HCT116 (cell line): ENCODE data around the gene SLC41A2. TPM values are rescaled to one million over a fixed set of nuclear protein-coding genes. Genes with fewer than 3 reads are reported as not detected.

Source experiments
- ATAC-seq: fragments of 200-7000 bp; cut with Tn5 transposase; 2 replicates; pipeline ENCODE4 v1.9.1; 2020; ENCODE audit warnings: mild to moderate bottlenecking, moderate library complexity
- BruUV-seq: library from RNA; stranded (reverse); fragments of 400-500 nt; replicated peaks from 2 replicates; lab custom pipeline; 2021; lab: Mats Ljungman, UMichigan
- CTCF ChIA-PET: fragments of 300-600 bp; sonication (Branson Sonifier 250); formaldehyde crosslinking; loops from one replicate; lab custom pipeline; 2021; ENCODE audit warnings: antibody characterized with exemption; lab: Charles Lee
- POLR2A ChIA-PET: fragments of 300-600, 350-600 bp; sonication (Branson Sonifier 250); formaldehyde crosslinking; loops from one replicate; lab custom pipeline; 2021; ENCODE audit warnings: antibody characterized with exemption; lab: Charles Lee
- RAD21 ChIA-PET, 2 experiments: fragments of 300-600 bp; sonication (Branson Sonifier 250); formaldehyde crosslinking; loops; one replicate each; lab custom pipeline; 2023; ENCODE audit warnings: low total read pairs in 2 of 2; ENCODE audit not compliant: uncharacterized antibody in 2 of 2, unreplicated experiment in 2 of 2, low non-redundant PET in 1 of 2; lab: Charles Lee
- DNase-seq: peaks from one replicate; pipeline ENCODE4 v3.0.0-alpha.2; 2010; ENCODE audit warnings: low read depth, low spot score
- H2AFZ ChIP-seq: fragments of 200-600 bp; shearing (Covaris generic), sonication (generic); 2 replicates; pipeline ENCODE4 v1.6.1; 2017; ENCODE audit warnings: low read depth, mixed run types, mixed read lengths, antibody characterized with exemption, low read length; ENCODE audit not compliant: poor library complexity, severe bottlenecking
- H3K27ac ChIP-seq: 2 replicates; pipeline ENCODE4 v1.5.1; 2012; ENCODE audit warnings: low read depth, low read length
- H3K27me3 ChIP-seq: fragments of 200-600 bp; sonication (generic); 2 replicates; pipeline ENCODE4 v1.6.1; 2016; ENCODE audit warnings: mixed run types, low read length, mixed read lengths; ENCODE audit not compliant: insufficient read depth
- H3K36me3 ChIP-seq, 2 experiments: fragments of 200-500 bp in 1 of 2; fragments of 200-600 bp in 1 of 2; sonication (Bioruptor generic) in 1 of 2; sonication (generic) in 1 of 2; 2 replicates each; pipeline versions ENCODE4 v1.5.1 to v1.6.1; 2014 to 2016; ENCODE audit warnings: low read length in 2 of 2, inconsistent platforms in 1 of 2, mixed read lengths in 1 of 2, mixed run types in 1 of 2; ENCODE audit not compliant: insufficient read depth in 2 of 2, control insufficient read depth in 1 of 2
- H3K4me1 ChIP-seq, 2 experiments: fragments of 200-600 bp in 1 of 2; sonication (generic) in 1 of 2; 2 replicates each; pipeline versions ENCODE4 v1.5.1 to v1.6.1; 2012 to 2017; ENCODE audit warnings: low read length in 2 of 2, inconsistent platforms in 1 of 2, mild to moderate bottlenecking in 1 of 2, mixed read lengths in 1 of 2, mixed run types in 1 of 2, moderate library complexity in 1 of 2; ENCODE audit not compliant: insufficient read depth in 2 of 2, control insufficient read depth in 1 of 2
- H3K4me2 ChIP-seq: fragments of 200-600 bp; sonication (generic); 2 replicates; pipeline ENCODE4 v1.6.1; 2017; ENCODE audit warnings: mixed run types, low read length, mixed read lengths
- H3K4me3 ChIP-seq, 2 experiments: fragments of 200-600 bp in 1 of 2; sonication (generic) in 1 of 2; replicated peaks in 1 of 2; 2 replicates each; pipeline ENCODE4 v1.5.1; 2011 to 2016; ENCODE audit warnings: low read length in 2 of 2, control low read depth in 1 of 2, low read depth in 1 of 2, mild to moderate bottlenecking in 1 of 2, mixed read lengths in 1 of 2, mixed run types in 1 of 2
- H3K79me2 ChIP-seq: fragments of 200-600 bp; sonication (generic); 2 replicates; pipeline ENCODE4 v1.6.1; 2017; ENCODE audit warnings: mild to moderate bottlenecking, mixed run types, low read length, moderate library complexity, mixed read lengths; ENCODE audit not compliant: insufficient read depth
- H3K9ac ChIP-seq: fragments of 200-600 bp; sonication (generic); 2 replicates; pipeline ENCODE4 v1.6.1; 2016; ENCODE audit warnings: low read length, mixed read lengths
- H3K9me2 ChIP-seq: fragments of 200-600 bp; sonication (generic), shearing (Covaris generic); 2 replicates; pipeline ENCODE4 v1.6.1; 2017; ENCODE audit warnings: mixed run types, mild to moderate bottlenecking, moderate library complexity; ENCODE audit not compliant: insufficient read depth
- H3K9me3 ChIP-seq, 2 experiments: fragments of 200-500 bp in 1 of 2; fragments of 200-600 bp in 1 of 2; sonication (Bioruptor generic) in 1 of 2; sonication (generic) in 1 of 2; 2 replicates each; pipeline ENCODE4 v1.6.1; 2014 to 2017; ENCODE audit warnings: low read length in 2 of 2, mixed read lengths in 2 of 2, inconsistent platforms in 1 of 2, low read depth in 1 of 2, mild to moderate bottlenecking in 1 of 2, mixed run types in 1 of 2, moderate library complexity in 1 of 2; ENCODE audit not compliant: control insufficient read depth in 1 of 2, insufficient read depth in 1 of 2
- H4K20me1 ChIP-seq: fragments of 200-600 bp; sonication (generic), shearing (Covaris generic); 2 replicates; pipeline ENCODE4 v1.6.1; 2017; ENCODE audit warnings: mixed run types, mild to moderate bottlenecking, moderate library complexity; ENCODE audit not compliant: insufficient read depth
- ATF3 ChIP-seq: IDR thresholded peaks from 2 replicates; pipeline ENCODE4 v1.6.1; 2012
- CBX3 ChIP-seq: IDR thresholded peaks from 2 replicates; pipeline ENCODE4 v1.6.1; 2012; ENCODE audit warnings: low read depth
- CEBPB ChIP-seq: IDR thresholded peaks from 2 replicates; pipeline ENCODE4 v1.6.1; 2012; ENCODE audit warnings: low read depth
- CTCF ChIP-seq, 3 experiments: fragments of 200-600 bp in 1 of 3; sonication (generic) in 1 of 3; IDR thresholded peaks in 2 of 3; conservative IDR thresholded peaks in 1 of 3; 2 replicates each; pipeline ENCODE4 v1.5.1; 2012 to 2017; ENCODE audit warnings: low read depth in 2 of 3, low read length in 2 of 3, antibody characterized with exemption in 1 of 3, borderline replicate concordance in 1 of 3, control low read depth in 1 of 3, mild to moderate bottlenecking in 1 of 3, mixed read lengths in 1 of 3, mixed run types in 1 of 3, moderate library complexity in 1 of 3; ENCODE audit not compliant: insufficient read depth in 1 of 3
- ELF1 ChIP-seq: IDR thresholded peaks from 2 replicates; pipeline ENCODE4 v1.6.1; 2012; ENCODE audit warnings: low read depth, borderline replicate concordance
- EZH2 ChIP-seq: fragments of 200-600 bp; sonication (generic); IDR thresholded peaks from 2 replicates; pipeline ENCODE4 v1.6.1; 2017; ENCODE audit warnings: antibody characterized with exemption, mixed run types
- EZH2phosphoT487 ChIP-seq: fragments of 200-600 bp; IDR thresholded peaks from 2 replicates; pipeline ENCODE4 v1.6.1; 2018; ENCODE audit warnings: antibody characterized with exemption, borderline replicate concordance
- FOSL1 ChIP-seq: IDR thresholded peaks from 2 replicates; pipeline ENCODE4 v1.6.1; 2012; ENCODE audit warnings: low read depth
- MAX ChIP-seq: IDR thresholded peaks from 2 replicates; pipeline ENCODE4 v1.6.1; 2012
- POLR2A ChIP-seq: IDR thresholded peaks from 2 replicates; pipeline ENCODE4 v1.7.0; 2011; ENCODE audit warnings: borderline replicate concordance; ENCODE audit not compliant: insufficient read depth, insufficient read length; ENCODE audit errors: extremely low read depth
- POLR2AphosphoS5 ChIP-seq: IDR thresholded peaks from 2 replicates; pipeline ENCODE4 v1.6.1; 2011; ENCODE audit warnings: mild to moderate bottlenecking, low read depth, low read length, moderate library complexity
- REST ChIP-seq: IDR thresholded peaks from 2 replicates; pipeline ENCODE4 v1.6.1; 2012; ENCODE audit warnings: low read depth
- SIN3A ChIP-seq: IDR thresholded peaks from 2 replicates; pipeline ENCODE4 v1.6.1; 2012; ENCODE audit warnings: low read depth
- SP1 ChIP-seq: IDR thresholded peaks from 2 replicates; pipeline ENCODE4 v1.6.1; 2012; ENCODE audit warnings: low read depth
- SRF ChIP-seq: IDR thresholded peaks from 2 replicates; pipeline ENCODE4 v1.6.1; 2012; ENCODE audit warnings: low read depth
- YY1 ChIP-seq: IDR thresholded peaks from 2 replicates; pipeline ENCODE4 v1.6.1; 2011; ENCODE audit warnings: low read length, low read depth, moderate library complexity, mild to moderate bottlenecking; ENCODE audit not compliant: insufficient replicate concordance; ENCODE audit errors: extremely low read depth
- ZBTB33 ChIP-seq: IDR thresholded peaks from 2 replicates; pipeline ENCODE4 v1.6.1; 2011; ENCODE audit warnings: mild to moderate bottlenecking, low read length, moderate library complexity; ENCODE audit not compliant: insufficient replicate concordance; ENCODE audit errors: extremely low read depth
- ZNF274 ChIP-seq: fragments of 200-500 bp; sonication (Bioruptor generic); IDR thresholded peaks from 2 replicates; pipeline ENCODE4 v1.6.1; 2014; ENCODE audit warnings: mild to moderate bottlenecking, low read depth, low read length, inconsistent platforms
- intact Hi-C: fragments of 100-400 bp; cut with micrococcal nuclease; formaldehyde crosslinking; loops from 2 replicates; pipeline ENCODE4 v1.10.0; 2022
- total RNA-seq: library from RNA; stranded (reverse); gene quantifications from one replicate; pipeline ENCODE4 v1.2.1, GENCODE V29; 2021; ENCODE audit not compliant: unreplicated experiment

Gene SLC41A2
- total RNA-seq, 1 experiment from 2014 or later, result 12.5 TPM

GRCh38 chr12:104964856-104965205, 6.7 kb upstream of the SLC41A2 start:
- ATAC-seq, result no peak
- Histone ChIP-seq H3K4me2 (no peak overlapping the region), H3K27ac (no peak overlapping the region), H3K4me1 (peaks cover 4 to 6% of the 10 kb centered on the region in 2 experiments), H3K9me2 (no peaks in the 10 kb centered on the region), H3K27me3 (no peaks in the 10 kb centered on the region), H3K9ac (no peak overlapping the region), H3K4me3 (no peak overlapping the region), H3K79me2 (no peaks in the 10 kb centered on the region), H4K20me1 (no peaks in the 10 kb centered on the region), H3K36me3 (no peaks in the 10 kb centered on the region), H3K9me3 (no peaks in the 10 kb centered on the region)
- intact Hi-C loops, result no loop called here
- BruUV-seq, result no TSS peak
- RAD21 ChIA-PET, result no interaction called here
- TF ChIP-seq CTCF (IDR thresholded peaks at IDR 0.05 in 2 of 3, conservative IDR thresholded peaks at IDR 0.05 in 1 of 3; ENCODE audit: borderline replicate concordance in 1 of 3, insufficient read depth in 1 of 3, low read depth in 2 of 3, low read length in 2 of 3) (no peak), CBX3 (no peak), SP1 (no peak), MAX (no peak), CEBPB (no peak), ELF1 (no peak), POLR2AphosphoS5 (no peak), FOSL1 (no peak), SIN3A (no peak), POLR2A (no peak), ATF3 (no peak), SRF (no peak), ZBTB33 (no peak), ZNF274 (no peak), REST (no peak), EZH2phosphoT487 (no peak), YY1 (no peak), EZH2 (no peak)
- TF ChIP-seq, all 23 proteins: peak for 0
- no peak overlapping the region for H2AFZ ChIP-seq
- DNase-seq, result no peak
- CTCF ChIA-PET, result no interaction called here
- POLR2A ChIA-PET, result no interaction called here
